Measurements from ENCODE around the gene SEC24D. TPM values are rescaled to one million over a fixed set of nuclear protein-coding genes. Genes with fewer than 3 reads are reported as not detected.

The SEC24D gene
- total RNA-seq, 3 donors from 2014 or later, result 24.4 to 32.7 (median 30.7) TPM

DNA sequence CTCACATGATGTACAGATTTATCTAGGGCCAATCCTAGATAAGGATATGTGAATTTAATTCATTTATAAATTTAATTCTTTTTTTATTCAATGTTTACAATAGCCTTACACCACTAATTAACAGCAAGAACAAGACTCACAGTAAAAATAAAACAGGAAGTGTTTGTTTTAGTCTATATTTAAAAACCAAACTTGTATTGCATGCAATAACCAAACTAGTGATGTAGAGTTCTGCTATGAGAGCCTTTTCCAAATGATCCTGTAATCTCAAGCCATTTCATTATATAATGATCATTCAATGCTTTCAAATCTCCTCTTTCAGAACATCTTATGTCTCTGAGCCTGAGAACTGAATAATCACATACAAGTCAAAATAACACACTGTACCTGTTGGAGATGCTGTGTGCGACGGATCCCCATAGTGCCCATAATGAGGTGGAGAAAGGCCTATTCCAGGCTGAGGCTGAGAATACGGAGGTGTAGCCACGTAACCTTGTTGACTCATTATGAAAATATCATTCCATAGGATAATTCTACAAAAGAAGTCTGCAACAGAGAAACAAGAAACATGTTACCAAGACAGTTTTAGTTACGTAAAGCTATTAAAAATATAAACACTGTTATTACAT lies 2.6 kb downstream of the SEC24D start:
- DNase-seq, result no peak
- H3K27me3 Mint-ChIP-seq (ENCODE audit: low read depth), result no peaks in the 10 kb centered on the region
- H3K4me3 Mint-ChIP-seq, result no peak overlapping the region
- no peak for ATAC-seq
- peaks cover 25% of the 10 kb centered on the region for H3K4me1 Mint-ChIP-seq (ENCODE audit: low read depth)
- H3K9me3 Mint-ChIP-seq, result no peaks in the 10 kb centered on the region
- peaks cover 25% of the 10 kb centered on the region for H3K36me3 Mint-ChIP-seq (ENCODE audit: insufficient read depth)

DNA sequence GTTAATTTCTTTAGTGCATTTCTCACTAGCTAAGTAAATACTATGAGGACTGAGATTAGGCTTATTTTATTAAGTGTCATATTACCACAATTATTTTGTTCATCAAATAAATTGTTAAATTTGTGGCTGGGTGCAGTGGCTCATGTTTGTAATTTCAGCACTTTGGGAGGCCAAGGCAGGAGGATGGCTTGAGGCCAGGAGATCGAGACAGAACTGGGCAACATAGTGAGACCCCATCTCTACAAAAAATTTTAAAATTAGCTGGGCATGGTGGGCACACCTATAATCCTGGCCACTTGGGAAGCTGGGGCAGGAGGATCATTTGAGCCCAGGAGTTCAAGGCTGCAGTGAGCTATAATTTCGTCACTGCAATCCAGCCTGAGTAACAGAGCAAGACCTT lies 6.8 kb downstream of the SEC24D start:
- DNase-seq (no peak), ATAC-seq (no peak)
- Mint-ChIP-seq H3K36me3 (ENCODE audit: insufficient read depth) (peaks cover 40% of the 10 kb centered on the region), H3K27me3 (ENCODE audit: low read depth) (no peaks in the 10 kb centered on the region), H3K4me1 (ENCODE audit: low read depth) (peaks cover 40% of the 10 kb centered on the region), H3K4me3 (no peak overlapping the region), H3K9me3 (no peaks in the 10 kb centered on the region)

DNA sequence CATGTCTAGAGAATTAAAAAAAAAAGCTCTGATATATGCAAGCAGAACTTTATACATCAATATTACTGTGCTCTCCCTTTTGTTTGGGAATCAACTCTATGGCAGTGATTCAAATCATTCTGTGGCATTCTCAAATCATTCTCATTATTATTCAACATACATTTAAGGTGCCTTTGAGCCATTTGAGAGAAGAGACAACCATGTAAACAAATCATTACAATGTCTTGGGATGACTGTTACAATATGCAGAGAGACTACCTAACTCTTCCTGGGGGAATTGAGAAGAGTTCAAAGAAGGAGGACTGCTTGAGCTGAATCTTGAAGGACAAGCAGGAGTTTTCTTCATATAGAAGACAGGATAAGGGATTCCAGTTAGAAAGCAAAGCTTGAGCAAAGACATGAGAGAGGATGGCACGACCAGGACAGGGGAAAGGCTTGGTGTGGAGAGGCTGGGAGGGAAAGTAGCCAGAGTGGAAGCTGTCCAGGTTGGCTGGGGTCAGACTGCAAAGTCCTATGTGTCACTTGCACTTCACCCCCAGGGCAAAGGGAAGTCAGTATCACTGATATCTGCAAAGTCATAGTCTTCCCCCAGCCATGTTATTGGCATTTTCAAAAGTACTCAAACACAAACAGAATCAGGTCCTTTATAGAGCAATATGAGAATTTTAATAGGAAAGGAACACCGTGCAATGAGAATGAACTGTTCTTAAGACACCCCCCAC lies 9.0 kb downstream of the SEC24D start:
- H3K4me3 Mint-ChIP-seq, result no peak overlapping the region
- H3K27me3 Mint-ChIP-seq (ENCODE audit: low read depth), result no peaks in the 10 kb centered on the region
- peaks cover 32% of the 10 kb centered on the region for H3K4me1 Mint-ChIP-seq (ENCODE audit: low read depth)
- ATAC-seq (no peak), DNase-seq (no peak)
- H3K9me3 Mint-ChIP-seq, result no peaks in the 10 kb centered on the region
- peaks cover 43% of the 10 kb centered on the region for H3K36me3 Mint-ChIP-seq (ENCODE audit: insufficient read depth)

GRCh38 chr4:118825799-118826198 lies 10.1 kb downstream of the SEC24D start:
- DNase-seq (no peak), ATAC-seq (no peak)
- Mint-ChIP-seq H3K27me3 (ENCODE audit: low read depth) (no peaks in the 10 kb centered on the region), H3K36me3 (ENCODE audit: insufficient read depth) (peaks cover 40% of the 10 kb centered on the region), H3K4me1 (ENCODE audit: low read depth) (peaks cover 32% of the 10 kb centered on the region), H3K4me3 (no peak overlapping the region), H3K9me3 (no peaks in the 10 kb centered on the region)

GRCh38 chr4:118824141-118824540 lies 11.8 kb downstream of the SEC24D start:
- no peaks in the 10 kb centered on the region for H3K9me3 Mint-ChIP-seq
- no peak overlapping the region for H3K4me3 Mint-ChIP-seq
- DNase-seq, result no peak
- peaks cover 27% of the 10 kb centered on the region for H3K4me1 Mint-ChIP-seq (ENCODE audit: low read depth)
- H3K36me3 Mint-ChIP-seq (ENCODE audit: insufficient read depth), result peaks cover 34% of the 10 kb centered on the region
- ATAC-seq, result no peak
- no peaks in the 10 kb centered on the region for H3K27me3 Mint-ChIP-seq (ENCODE audit: low read depth)

- H3K4me1 Mint-ChIP-seq (ENCODE audit: low read depth), result peaks cover 23% of the 10 kb centered on the region
- DNase-seq (no peak), ATAC-seq (no peak)
- H3K4me3 Mint-ChIP-seq, result no peak overlapping the region
- H3K36me3 Mint-ChIP-seq (ENCODE audit: insufficient read depth), result peaks cover 28% of the 10 kb centered on the region
- H3K27me3 Mint-ChIP-seq (ENCODE audit: low read depth), result no peaks in the 10 kb centered on the region
- H3K9me3 Mint-ChIP-seq, result no peaks in the 10 kb centered on the region
Observed at GRCh38 chr4:118823471-118823870, 12.5 kb downstream of the SEC24D start.

- no peak for DNase-seq
- Mint-ChIP-seq H3K9me3 (no peaks in the 10 kb centered on the region), H3K36me3 (ENCODE audit: insufficient read depth) (peaks cover 26% of the 10 kb centered on the region), H3K27me3 (ENCODE audit: low read depth) (no peaks in the 10 kb centered on the region), H3K4me3 (no peak overlapping the region), H3K4me1 (ENCODE audit: low read depth) (peaks cover 13% of the 10 kb centered on the region)
- no peak for ATAC-seq
Observed at GRCh38 chr4:118821590-118822293, 14.2 kb downstream of the SEC24D start.

- H3K9me3 Mint-ChIP-seq, result no peaks in the 10 kb centered on the region
- H3K27me3 Mint-ChIP-seq (ENCODE audit: low read depth), result no peaks in the 10 kb centered on the region
- no peak overlapping the region for H3K4me3 Mint-ChIP-seq
- no peak for DNase-seq
- peaks cover 2% of the 10 kb centered on the region for H3K4me1 Mint-ChIP-seq (ENCODE audit: low read depth)
- peaks cover 30% of the 10 kb centered on the region for H3K36me3 Mint-ChIP-seq (ENCODE audit: insufficient read depth)
- no peak for ATAC-seq
Observed at GRCh38 chr4:118817178-118817930, 18.6 kb downstream of the SEC24D start.

- no peaks in the 10 kb centered on the region for H3K27me3 Mint-ChIP-seq (ENCODE audit: low read depth)
- DNase-seq (no peak), ATAC-seq (no peak)
- peaks cover 33% of the 10 kb centered on the region for H3K36me3 Mint-ChIP-seq (ENCODE audit: insufficient read depth)
- H3K4me3 Mint-ChIP-seq, result no peak overlapping the region
- peaks cover 2% of the 10 kb centered on the region for H3K4me1 Mint-ChIP-seq (ENCODE audit: low read depth)
- H3K9me3 Mint-ChIP-seq, result no peaks in the 10 kb centered on the region
Observed at GRCh38 chr4:118816538-118817177, 19.3 kb downstream of the SEC24D start.

DNA sequence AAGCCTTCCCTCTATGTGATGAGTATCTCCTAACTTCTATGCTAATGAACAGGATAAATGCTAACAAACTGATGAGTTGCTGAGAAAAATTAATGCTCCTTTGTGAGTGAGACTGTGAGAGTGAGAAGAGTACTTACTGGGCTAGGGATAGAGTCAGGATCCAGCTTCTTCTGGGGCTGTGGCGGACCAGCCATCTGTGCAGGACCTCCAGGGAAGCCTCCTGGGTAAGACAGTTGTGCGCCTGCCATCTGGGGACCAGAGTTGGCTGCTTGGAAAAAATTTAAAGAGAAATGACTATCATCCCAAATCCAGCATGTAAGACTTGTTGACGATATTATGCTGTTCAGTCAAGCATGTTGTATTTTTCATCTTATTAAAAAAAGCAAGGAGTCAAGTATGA lies 21.0 kb downstream of the SEC24D start:
- Mint-ChIP-seq H3K36me3 (ENCODE audit: insufficient read depth) (peaks cover 43% of the 10 kb centered on the region), H3K4me1 (ENCODE audit: low read depth) (peaks cover 2% of the 10 kb centered on the region), H3K27me3 (ENCODE audit: low read depth) (no peaks in the 10 kb centered on the region), H3K9me3 (no peaks in the 10 kb centered on the region), H3K4me3 (no peak overlapping the region)
- ATAC-seq (no peak), DNase-seq (no peak)

DNA sequence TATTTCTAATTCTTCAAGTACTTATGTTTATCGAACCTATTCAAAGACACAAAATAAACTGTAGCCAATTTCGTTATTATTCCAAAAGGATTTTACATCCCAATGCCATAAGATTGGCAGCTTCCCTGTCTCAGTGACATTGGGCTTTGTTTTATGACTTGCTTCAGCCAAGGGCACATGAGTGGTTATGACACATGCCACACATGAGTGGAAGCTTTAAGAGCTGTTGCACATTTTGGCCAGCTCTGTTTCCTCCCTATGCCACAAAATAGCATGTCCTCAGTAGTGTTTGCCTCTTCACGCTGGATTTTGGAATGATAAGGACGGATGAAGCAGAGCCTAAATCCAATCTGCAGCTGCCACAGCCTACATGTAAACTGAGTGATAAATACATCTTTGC lies 21.9 kb downstream of the SEC24D start:
- Mint-ChIP-seq H3K27me3 (ENCODE audit: low read depth) (no peaks in the 10 kb centered on the region), H3K36me3 (ENCODE audit: insufficient read depth) (peaks cover 47% of the 10 kb centered on the region), H3K9me3 (no peaks in the 10 kb centered on the region), H3K4me1 (ENCODE audit: low read depth) (peaks cover 2% of the 10 kb centered on the region), H3K4me3 (no peak overlapping the region)
- DNase-seq (no peak), ATAC-seq (no peak)

- Mint-ChIP-seq H3K9me3 (no peaks in the 10 kb centered on the region), H3K4me3 (no peak overlapping the region), H3K27me3 (ENCODE audit: low read depth) (no peaks in the 10 kb centered on the region), H3K4me1 (ENCODE audit: low read depth) (peaks cover 2% of the 10 kb centered on the region), H3K36me3 (ENCODE audit: insufficient read depth) (peaks cover 49% of the 10 kb centered on the region)
- no peak for ATAC-seq
- DNase-seq, result no peak
Observed at GRCh38 chr4:118813561-118813960, 22.4 kb downstream of the SEC24D start.

- H3K9me3 Mint-ChIP-seq, result no peaks in the 10 kb centered on the region
- peaks cover 58% of the 10 kb centered on the region for H3K36me3 Mint-ChIP-seq (ENCODE audit: insufficient read depth)
- H3K4me1 Mint-ChIP-seq (ENCODE audit: low read depth), result peaks cover 2% of the 10 kb centered on the region
- no peak for ATAC-seq
- no peak for DNase-seq
- no peaks in the 10 kb centered on the region for H3K27me3 Mint-ChIP-seq (ENCODE audit: low read depth)
- H3K4me3 Mint-ChIP-seq, result no peak overlapping the region
Observed at GRCh38 chr4:118811832-118812231, 24.1 kb downstream of the SEC24D start.

Data from activated T-cell treated with anti-CD3 and anti-CD28 coated beads, Interleukin-2, amount 50 U/mL, for 4 hours (primary cell).